Activated CD4-positive, alpha-beta T cell treated with anti-CD3 and anti-CD28 coated beads, Interleukin-2, amount 50 U/mL, for 48 hours (primary cell): ENCODE data around the gene BTNL3.

ENCODE experiments used
- DNase-seq, 2 experiments: peaks; one replicate each; pipeline ENCODE4 v3.0.0-alpha.2; 2020

BTNL3 gene

GRCh38 chr5:181050016-181050415 lies 61.4 kb downstream of the BTNL3 start:
- DNase-seq: no peak

GRCh38 chr5:181051841-181052671 lies 63.4 kb downstream of the BTNL3 start:
- no peak for DNase-seq

- DNase-seq: peak; percentile 24 to 29
These were observed 64.2 kb downstream of the BTNL3 start for GRCh38 chr5:181052672-181053487.

GRCh38 chr5:181053488-181054121 lies 65.0 kb downstream of the BTNL3 start:
- peak in 1 of 2 experiments; percentile 5 for DNase-seq

GRCh38 chr5:181054138-181054537 lies 65.5 kb downstream of the BTNL3 start:
- no peak for DNase-seq

- DNase-seq: no peak
These were observed 66.3 kb downstream of the BTNL3 start for GRCh38 chr5:181054871-181055459.
